Neuron (in vitro differentiated cells): ENCODE measurements around the gene ARSG.
A peak's percentile ranks its signal among the peaks of the same experiment; 100 is the strongest.
"Not testable (repeated sequence)": the region's sequence is repeated elsewhere in the genome, so short reads cannot be mapped to it uniquely, and the experiment has no call there.

ENCODE experiments used
- H2AFZ ChIP-seq: one replicate; pipeline ENCODE4 v1.6.1; 2013; ENCODE audit warnings: low read depth, mild to moderate bottlenecking, inconsistent platforms, low read length, moderate library complexity
- H3K27me3 ChIP-seq: one replicate; pipeline ENCODE4 v1.6.1; 2013; ENCODE audit warnings: low read length; ENCODE audit not compliant: insufficient read depth
- H3K36me3 ChIP-seq: one replicate; pipeline ENCODE4 v1.6.1; 2013; ENCODE audit warnings: low read length; ENCODE audit not compliant: insufficient read depth
- H3K4me1 ChIP-seq: one replicate; pipeline ENCODE4 v1.6.1; 2013; ENCODE audit warnings: low read length; ENCODE audit not compliant: insufficient read depth
- H3K4me3 ChIP-seq: 2 replicates; pipeline ENCODE4 v1.5.1; 2013; ENCODE audit warnings: mild to moderate bottlenecking, low read length, moderate library complexity
- H3K9me3 ChIP-seq: one replicate; pipeline ENCODE4 v1.6.1; 2013; ENCODE audit warnings: low read length

Gene ARSG

DNA sequence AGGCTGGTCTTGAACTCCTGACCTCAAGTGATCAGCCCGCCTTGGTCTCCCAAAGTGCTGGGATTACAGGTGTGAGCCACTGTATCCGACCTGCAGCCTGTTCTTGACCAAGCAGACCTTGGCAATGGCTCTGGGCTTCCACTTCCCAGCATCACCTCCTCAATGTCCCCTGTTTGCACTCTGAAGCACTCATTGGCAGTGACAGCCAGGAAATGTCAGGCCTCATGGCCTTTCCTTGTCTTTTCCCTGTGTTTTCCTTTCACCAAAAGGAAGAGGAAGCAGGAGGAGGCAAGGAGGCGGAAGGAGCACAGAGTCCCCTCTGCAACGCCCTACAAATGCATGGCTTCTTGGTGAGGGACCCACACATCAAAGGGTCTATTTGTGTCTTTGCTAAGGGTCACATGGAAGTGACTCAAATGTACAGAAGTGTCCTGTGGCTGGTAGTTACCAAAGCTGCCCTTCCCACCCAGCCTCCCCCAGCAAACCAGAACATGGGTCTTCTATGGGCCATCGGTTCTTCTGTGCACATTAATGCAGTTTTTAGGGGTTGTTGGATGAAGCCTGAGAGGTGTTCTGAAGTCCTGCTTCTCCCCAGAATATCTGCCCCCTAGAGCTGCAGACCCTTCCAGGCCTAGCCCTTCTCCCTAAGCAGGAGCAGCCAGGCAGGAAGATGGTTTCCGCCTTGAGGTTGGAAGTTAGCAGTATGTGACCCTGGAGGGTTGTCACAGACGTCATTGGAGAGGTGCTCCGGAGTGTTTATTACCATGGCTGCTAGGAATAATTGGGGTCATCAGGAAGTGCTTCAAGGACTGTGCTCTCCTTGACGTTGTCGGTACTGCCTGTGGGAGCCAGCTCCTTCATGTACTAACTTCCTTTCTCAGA, 105.2 kb downstream of the ARSG start:
- Histone ChIP-seq H3K9me3 (peaks cover 6% of the 10 kb centered on the region), H3K36me3 (no peaks in the 10 kb centered on the region), H2AFZ (no peak overlapping the region), H3K4me3 (no peak overlapping the region), H3K4me1 (peaks cover 4% of the 10 kb centered on the region), H3K27me3 (no peaks in the 10 kb centered on the region)

DNA sequence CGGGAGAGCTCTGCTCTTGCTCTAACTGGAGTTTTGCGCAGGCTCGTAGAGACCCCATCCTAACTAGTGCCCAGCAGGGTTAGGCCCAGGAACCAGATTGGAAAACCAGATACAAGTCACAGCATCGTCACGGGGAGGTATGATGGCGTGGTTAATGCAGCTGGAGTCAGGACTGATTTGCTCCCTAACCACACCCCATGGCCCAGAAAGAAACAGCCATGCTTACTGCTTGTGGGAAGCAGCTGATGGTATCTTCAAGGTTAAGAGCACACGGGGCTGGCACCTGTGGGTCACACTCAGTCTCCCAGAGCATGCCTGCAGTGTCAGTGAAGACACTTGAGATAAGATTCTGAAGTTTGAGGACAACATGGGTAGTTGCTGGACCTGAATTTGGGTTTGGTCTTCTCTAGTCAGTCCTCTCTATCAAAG, 105.8 kb downstream of the ARSG start:
- no peaks in the 10 kb centered on the region for H3K27me3 ChIP-seq
- H3K4me1 ChIP-seq: peaks cover 4% of the 10 kb centered on the region
- no peak overlapping the region for H2AFZ ChIP-seq
- peaks cover 6% of the 10 kb centered on the region for H3K9me3 ChIP-seq
- H3K4me3 ChIP-seq: no peak overlapping the region
- H3K36me3 ChIP-seq: no peaks in the 10 kb centered on the region

- H3K27me3 ChIP-seq: no peaks in the 10 kb centered on the region
Observed at GRCh38 chr17:68398691-68399637, 107.7 kb downstream of the ARSG start.

DNA sequence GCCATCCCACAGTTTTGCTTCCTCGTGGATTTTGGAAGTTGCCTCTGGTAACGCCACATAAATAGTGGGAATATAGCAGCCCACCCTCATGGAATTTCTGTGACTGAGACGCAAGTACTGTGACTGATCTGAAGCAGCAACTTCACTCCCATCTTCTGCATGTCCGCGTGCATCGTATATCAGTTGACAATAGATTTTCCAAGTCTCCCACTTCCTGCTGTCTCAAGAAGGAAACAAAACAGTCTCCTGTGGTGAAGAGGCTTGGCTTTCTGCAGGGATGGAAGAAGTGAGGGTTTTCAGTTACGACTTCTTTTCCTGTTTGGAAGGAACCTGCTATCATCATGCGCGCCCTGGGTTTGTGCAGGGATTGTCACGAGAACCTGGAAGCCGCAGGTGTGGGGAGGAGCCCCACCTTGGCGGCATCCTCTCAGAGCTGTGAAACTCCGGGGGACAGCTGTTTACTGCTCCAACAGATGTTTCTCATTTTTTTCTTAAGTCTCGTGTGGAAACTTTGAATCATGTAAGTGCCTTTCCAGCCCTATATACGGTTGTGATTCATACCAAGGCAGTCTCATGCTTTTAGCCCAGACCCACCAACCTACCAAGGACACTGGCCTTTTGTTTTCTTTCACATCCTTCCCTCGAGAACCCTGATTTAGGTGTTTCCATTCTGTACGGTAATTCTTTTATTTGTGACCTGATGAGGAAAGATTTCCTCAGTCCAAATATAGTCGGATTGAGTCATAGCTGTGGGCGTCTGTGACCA, 108.5 kb downstream of the ARSG start:
- Histone ChIP-seq H3K36me3 (no peaks in the 10 kb centered on the region), H3K9me3 (peaks cover 3% of the 10 kb centered on the region), H2AFZ (no peak overlapping the region), H3K4me3 (no peak overlapping the region), H3K4me1 (peaks cover 4% of the 10 kb centered on the region), H3K27me3 (no peaks in the 10 kb centered on the region)

More at GRCh38 chr17:68398691-68399637, 107.7 kb downstream of the ARSG start:
- peaks cover 6% of the 10 kb centered on the region for H3K9me3 ChIP-seq
- no peak overlapping the region for H2AFZ ChIP-seq
- H3K4me3 ChIP-seq: no peak overlapping the region
- H3K4me1 ChIP-seq: peaks cover 4% of the 10 kb centered on the region
- no peaks in the 10 kb centered on the region for H3K36me3 ChIP-seq

GRCh38 chr17:68400404-68400735, 109.1 kb downstream of the ARSG start:
- Histone ChIP-seq H3K4me3 (no peak overlapping the region), H3K36me3 (no peaks in the 10 kb centered on the region), H3K27me3 (no peaks in the 10 kb centered on the region), H3K4me1 (peaks cover 4% of the 10 kb centered on the region), H2AFZ (no peak overlapping the region), H3K9me3 (no peaks in the 10 kb centered on the region)

- Histone ChIP-seq H2AFZ (no peak overlapping the region), H3K4me3 (no peak overlapping the region), H3K9me3 (no peaks in the 10 kb centered on the region), H3K4me1 (peaks cover 4% of the 10 kb centered on the region), H3K27me3 (no peaks in the 10 kb centered on the region), H3K36me3 (no peaks in the 10 kb centered on the region)
Observed at GRCh38 chr17:68401288-68401687, 110.0 kb downstream of the ARSG start.

DNA sequence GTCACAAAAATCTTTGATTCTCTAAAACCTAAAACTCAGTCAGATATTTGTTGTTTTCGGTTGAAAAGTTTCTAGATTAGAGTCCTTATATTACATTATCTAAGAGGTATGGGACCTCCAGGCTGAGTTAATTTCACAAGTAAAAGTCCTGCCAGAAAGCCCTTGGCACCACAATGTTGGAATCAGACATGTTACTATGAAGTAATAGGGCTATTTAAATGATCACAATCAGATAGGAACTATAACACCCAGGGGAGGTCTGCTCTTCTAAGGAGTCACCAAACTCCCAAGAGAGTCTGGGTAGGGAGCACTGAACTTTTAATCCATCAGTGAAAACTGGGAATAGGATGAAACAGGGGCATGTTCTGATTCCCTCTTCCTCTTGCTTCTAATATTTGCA, 111.8 kb downstream of the ARSG start:
- Histone ChIP-seq H3K27me3 (no peaks in the 10 kb centered on the region), H3K4me3 (no peak overlapping the region), H3K36me3 (no peaks in the 10 kb centered on the region)

DNA sequence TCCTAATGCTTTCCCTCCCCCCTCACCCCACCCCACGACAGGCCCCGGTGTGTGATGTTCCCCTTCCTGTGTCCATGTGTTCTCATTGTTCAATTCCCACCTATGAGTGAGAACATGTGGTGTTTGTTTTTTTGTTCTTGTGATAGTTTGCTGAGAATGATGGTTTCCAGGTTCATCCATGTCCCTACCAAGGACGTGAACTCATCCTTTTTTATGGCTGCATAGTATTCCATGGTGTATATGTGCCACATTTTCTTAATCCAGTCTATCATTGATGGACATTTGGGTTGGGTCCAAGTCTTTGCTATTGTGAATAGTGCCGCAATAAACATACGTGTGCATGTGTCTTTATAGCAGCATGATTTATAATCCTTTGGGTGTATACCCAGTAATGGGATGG, 112.5 kb downstream of the ARSG start:
- not testable (repeated sequence) for H3K4me1 ChIP-seq, H3K36me3 ChIP-seq, H3K9me3 ChIP-seq, H2AFZ ChIP-seq, H3K27me3 ChIP-seq, H3K4me3 ChIP-seq

More for the DNA sequence above, 111.8 kb downstream of the ARSG start:
- no peaks in the 10 kb centered on the region for H3K9me3 ChIP-seq
- no peak overlapping the region for H2AFZ ChIP-seq
- H3K4me1 ChIP-seq: peaks cover 4% of the 10 kb centered on the region

GRCh38 chr17:68407656-68408055, 116.4 kb downstream of the ARSG start:
- H3K36me3 ChIP-seq, H3K27me3 ChIP-seq, H3K4me3 ChIP-seq, H2AFZ ChIP-seq, H3K9me3 ChIP-seq, H3K4me1 ChIP-seq: not testable (repeated sequence)

DNA sequence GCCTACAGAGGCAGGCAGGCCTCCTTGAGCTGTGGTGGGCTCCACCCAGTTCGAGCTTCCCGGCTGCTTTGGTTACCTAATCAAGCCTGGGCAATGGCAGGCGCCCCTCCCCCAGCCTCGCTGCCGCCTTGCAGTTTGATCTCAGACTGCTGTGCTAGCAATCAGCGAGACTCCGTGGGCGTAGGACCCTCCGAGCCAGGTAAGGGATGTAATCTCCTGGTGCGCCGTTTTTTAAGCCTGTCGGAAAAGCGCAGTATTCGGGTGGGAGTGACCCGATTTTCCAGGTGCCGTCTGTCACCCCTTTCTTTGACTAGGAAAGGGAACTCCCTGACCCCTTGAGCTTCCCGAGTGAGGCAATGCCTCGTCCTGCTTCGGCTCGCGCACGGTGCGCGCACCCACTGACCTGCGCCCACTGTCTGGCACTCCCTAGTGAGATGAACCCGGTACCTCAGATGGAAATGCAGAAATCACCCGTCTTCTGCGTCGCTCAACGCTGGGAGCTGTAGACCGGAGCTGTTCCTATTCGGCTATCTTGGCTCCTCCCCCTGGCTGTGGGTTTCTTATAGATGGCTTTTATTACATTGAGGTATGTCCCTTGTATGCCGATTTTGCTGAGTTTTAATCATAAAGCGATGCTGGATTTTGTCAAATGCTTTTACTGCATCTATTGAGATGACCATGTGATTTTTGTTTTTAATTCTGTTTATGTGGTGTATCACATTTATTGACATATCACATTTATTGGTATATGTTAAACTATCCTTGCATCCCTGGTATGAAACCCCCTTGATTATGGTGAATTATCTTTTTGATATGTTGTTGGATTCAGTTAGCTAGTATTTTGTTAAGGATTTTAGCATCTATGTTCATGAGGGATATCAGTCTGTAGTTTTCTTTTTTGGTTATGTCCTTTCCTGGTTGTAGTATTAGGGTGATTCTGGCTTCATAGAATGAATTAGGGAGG, 122.6 kb downstream of the ARSG start:
- not testable (repeated sequence) for H3K36me3 ChIP-seq, H3K9me3 ChIP-seq, H2AFZ ChIP-seq, H3K27me3 ChIP-seq, H3K4me1 ChIP-seq
- H3K4me3 ChIP-seq: peak overlapping the region; percentile 39

DNA sequence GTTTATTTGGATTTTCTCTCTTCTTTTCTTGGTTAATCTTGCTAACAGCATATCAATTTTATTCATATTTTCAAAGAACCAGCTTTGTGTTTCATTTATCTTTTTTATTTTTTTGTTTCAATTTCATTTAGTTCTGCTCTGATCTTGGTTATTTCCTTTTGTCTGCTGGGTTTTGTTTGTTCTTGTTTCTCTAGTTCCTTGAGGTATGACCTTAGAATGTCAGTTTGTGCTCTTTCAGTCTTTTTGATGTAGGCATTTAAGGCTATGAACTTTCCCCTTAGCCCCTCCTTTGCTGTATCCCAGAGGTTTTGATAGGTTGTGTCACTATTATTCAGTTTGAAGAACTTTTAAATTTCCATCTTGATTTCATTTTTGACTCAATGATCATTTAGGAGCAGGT, 123.6 kb downstream of the ARSG start:
- not testable (repeated sequence) for H3K4me1 ChIP-seq, H3K4me3 ChIP-seq, H3K9me3 ChIP-seq, H3K27me3 ChIP-seq, H2AFZ ChIP-seq, H3K36me3 ChIP-seq

GRCh38 chr17:68417317-68417716, 126.0 kb downstream of the ARSG start:
- Histone ChIP-seq H3K9me3 (peaks cover 2% of the 10 kb centered on the region), H3K4me1 (no peaks in the 10 kb centered on the region), H3K4me3 (no peak overlapping the region), H3K27me3 (no peaks in the 10 kb centered on the region), H2AFZ (no peak overlapping the region), H3K36me3 (peaks cover 14% of the 10 kb centered on the region)
